Kidney capillary endothelial cell (primary cell): ENCODE results near the gene PROZ.

Experiments
- DNase-seq: peaks from one replicate; pipeline ENCODE4 v3.0.0-alpha.2; 2018; ENCODE audit warnings: low spot score

The PROZ gene

GRCh38 chr13:113120300-113121182, 37.9 kb upstream of the PROZ start:
- DNase-seq: no peak

DNA sequence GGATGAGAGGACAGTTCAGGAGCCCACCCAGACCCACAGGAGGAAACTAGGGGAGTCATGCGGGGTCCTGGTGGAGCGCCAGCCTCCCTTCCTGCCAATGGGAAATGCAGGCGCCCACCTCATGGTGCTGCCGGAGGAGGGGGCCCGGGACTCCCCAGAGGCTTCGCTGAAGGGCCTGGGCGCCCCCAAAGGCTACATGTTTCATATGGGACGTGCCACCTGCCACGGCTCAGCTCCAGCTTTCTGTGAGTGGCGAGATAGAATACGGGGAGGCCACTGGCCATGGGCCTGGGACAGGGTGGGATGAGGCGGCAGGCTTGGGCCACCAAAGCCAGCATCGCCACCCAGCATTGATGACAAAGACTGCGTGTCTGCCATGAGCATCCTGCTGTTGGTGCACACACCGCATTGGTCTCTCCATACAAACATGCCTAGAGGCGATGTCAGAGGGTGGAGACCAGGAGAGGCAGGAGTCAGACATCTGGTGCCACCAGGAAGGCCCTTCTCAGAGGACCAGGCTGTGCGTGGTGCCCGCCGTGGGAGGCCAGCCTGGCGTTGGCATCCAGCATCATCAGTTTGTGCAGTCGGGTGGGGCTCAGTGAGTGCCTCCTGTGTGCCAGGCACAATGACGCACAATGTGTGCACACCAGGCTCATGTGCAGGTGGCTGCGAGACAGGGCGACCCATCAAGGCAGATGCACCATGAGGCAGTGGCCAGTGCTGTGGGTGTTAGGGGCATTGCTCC, 37.1 kb upstream of the PROZ start:
- no peak for DNase-seq

GRCh38 chr13:113121928-113122471, 36.4 kb upstream of the PROZ start:
- no peak for DNase-seq

DNA sequence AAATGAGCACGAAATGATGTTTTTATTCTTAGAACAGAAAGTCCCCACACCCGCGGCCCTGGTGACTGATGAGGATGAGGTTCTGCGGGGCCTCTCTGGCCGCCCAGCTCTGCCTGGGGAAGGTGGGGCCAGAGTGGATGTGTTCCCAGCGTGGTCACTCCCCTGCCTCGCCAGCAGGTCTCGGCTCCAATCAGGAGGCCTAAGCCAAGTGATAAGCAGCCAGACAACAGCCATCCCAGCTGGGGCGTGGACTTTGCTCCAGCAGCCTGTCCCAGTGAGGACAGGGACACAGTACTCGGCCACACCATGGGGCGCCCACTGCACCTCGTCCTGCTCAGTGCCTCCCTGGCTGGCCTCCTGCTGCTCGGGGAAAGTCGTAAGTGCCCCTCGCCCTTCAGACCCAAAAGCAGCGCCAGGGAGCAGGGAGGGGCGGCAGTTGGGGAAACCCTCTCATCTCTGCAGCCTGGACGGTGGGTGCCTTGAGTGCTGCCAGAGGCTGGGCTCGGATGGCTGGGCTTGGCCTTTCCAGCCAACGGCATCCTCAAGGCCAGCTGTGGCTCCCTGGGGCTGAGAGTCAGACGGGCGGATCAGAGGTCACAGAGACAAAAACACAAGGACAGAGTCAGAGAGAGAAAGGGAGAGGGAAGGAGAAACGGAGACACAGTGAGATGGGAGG, 35.8 kb upstream of the PROZ start, which contains the start of gene F10:
Gene F10 (plus strand): TSS at position 250 of the 676 bp plus-strand sequence. CDS start 57 bp downstream, at position 307.
- no peak for DNase-seq

DNA sequence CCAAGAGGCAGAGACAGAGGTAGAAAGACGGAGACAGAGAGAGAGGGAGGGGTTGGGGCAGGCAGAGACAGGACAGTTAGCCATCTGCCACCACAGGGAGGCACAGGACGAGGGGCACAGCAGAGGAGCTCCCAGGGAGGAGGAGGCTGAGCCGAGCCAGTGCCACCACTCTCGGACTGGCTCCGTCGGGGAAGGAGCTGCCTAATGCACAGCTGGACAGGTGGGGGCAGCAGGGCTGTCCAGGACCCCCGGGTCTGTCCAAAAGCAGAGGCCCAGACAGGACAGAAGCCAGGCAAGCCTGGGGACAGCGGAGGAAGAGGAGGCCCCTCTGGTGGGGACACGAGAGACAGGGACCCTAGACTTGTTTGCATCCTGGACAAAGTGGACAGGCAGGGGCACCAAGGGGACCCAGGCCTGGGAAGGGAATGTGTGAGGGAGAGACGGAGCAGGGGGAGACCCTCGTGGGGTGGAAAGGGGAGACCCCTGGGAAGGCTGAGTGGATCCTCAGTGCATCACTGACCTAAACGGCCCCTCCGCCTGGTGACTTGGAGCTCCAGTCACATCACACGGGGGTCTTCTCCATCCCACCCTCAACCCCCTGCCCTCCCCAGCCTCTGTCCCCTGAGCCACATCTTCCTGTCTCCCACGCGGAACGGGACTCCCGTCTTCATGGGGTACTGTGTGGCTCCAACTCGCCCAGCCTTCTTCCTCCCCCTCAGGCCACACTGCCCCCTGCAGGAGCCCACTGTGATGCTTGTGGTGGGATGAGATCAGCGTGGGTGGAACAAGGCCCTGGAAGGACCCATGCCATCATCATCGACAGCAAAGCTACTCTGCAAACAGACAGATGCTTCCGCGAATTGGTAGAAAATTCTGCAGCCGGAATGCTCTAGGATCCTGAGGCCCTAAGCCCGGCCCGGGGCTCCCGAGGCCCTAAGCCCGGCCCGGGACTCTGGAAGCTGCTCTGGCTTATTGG, 34.9 kb upstream of the PROZ start:
- DNase-seq: no peak

DNA sequence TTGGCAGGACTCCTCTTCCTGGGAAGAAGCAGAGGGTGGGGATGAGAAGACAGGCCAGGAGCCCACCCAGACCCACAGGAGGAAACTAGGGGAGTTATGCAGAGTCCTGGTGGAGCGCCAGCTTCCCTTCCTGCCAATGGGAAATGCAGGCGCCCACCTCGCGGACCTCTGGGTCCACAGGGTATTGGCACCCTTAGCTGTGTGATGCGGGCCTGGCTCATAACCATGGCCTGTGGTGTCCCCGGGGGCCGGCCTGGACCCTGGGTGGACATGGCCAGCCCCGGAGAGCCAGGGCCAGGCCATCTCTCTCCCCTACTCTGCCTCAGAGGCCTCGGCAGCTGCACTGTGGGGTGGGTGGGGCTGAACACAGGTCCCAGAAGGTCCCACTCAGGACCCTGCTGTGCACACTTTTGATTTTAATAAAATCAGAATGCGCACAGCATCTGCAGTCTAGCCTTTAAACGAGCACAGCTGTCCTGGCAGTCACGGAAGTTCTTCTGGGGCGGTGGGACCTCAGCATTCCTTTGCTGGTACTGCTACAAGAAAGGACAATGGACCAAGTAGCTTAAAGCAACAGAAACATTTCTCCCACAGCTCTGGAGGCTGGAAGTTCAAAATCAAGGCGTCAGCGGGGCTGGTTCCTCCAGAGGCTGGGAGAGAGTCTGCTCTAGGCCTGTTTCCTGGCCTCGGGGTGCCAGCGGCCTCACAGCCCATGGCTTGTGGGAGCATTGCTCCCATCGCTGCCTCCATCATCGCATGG, 34.1 kb upstream of the PROZ start:
- no peak for DNase-seq

DNA sequence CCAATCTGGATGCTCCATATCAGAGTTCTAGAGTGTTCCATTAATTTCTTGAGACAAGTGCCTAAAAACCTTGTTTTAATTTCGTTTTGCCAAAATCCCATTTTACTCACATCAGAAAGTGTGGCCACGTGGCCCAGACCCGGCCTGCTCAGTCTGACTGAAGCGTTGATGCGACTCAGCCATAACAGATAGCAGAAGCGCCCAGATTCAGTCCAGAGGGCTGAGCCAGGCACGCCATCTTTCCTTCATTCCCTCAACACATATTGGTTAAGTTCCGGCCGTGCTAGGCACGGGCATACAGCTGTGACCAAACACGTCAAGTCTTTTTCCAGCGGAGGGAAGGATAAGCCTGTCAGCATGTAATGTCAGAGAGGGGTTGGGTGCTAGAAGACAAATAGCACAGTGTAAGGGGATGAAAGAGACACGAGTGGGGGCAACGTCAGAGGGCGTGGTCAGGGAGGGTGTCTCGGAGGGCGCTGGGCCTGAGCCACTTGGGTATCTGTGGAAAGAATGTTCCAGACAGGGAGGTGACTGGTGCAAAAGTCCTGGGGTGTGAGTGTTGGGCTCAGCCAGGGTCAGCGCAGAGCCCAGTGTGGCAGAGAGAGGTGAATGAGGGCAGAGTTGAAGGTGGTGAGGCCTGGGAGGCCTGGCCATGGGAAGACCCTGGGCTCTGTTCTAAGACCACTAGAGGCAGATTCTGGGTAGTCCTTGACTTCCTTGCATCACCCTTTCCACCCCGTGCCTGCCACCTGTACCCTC, 32.8 kb upstream of the PROZ start:
- DNase-seq: no peak

DNA sequence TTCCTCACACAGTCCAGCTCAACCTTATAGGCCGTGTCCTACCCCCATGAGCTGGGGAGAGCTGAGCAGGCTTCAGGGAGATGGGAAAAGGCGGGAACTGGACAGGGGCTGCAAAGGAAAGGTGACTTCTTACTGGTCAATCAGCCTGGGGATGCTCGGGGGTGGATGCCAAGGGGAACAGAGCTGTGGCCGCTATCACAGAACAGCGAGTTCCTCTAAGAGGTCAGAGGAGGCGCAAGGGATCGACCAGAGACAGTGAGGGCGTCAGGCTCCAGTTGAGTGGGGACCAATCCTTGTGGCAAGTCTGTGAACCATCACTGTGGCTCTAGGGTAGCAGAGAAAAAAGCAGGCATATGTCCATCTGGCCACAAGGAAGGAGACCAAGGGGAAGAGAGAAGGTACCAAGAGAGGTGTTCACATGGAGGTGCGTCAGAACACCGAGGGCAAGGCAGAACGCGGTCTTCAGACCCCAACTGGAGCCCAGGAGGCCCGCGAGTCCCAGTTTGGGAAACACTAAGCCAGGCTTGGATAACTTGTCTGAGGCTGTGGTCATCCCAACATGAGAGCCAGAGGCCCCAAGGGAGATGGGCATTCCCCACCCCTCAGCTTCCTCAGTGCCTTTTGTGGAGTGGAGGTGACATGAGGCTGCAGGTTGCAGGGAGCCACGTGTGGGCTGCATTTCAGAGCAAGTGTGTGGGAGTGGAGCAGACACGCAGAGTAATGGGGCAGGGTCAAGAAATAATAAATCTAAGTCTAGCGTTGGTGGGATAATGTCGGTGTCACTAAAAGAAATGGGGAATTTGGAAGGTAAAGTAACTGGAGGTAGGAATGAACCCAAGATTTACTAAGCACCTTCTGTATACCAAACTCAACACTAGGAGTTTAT, 31.9 kb upstream of the PROZ start:
- no peak for DNase-seq

- no peak for DNase-seq
Measured at GRCh38 chr13:113129480-113129879, 29.0 kb upstream of the PROZ start.

GRCh38 chr13:113129921-113130750, 28.3 kb upstream of the PROZ start:
- DNase-seq: no peak

DNA sequence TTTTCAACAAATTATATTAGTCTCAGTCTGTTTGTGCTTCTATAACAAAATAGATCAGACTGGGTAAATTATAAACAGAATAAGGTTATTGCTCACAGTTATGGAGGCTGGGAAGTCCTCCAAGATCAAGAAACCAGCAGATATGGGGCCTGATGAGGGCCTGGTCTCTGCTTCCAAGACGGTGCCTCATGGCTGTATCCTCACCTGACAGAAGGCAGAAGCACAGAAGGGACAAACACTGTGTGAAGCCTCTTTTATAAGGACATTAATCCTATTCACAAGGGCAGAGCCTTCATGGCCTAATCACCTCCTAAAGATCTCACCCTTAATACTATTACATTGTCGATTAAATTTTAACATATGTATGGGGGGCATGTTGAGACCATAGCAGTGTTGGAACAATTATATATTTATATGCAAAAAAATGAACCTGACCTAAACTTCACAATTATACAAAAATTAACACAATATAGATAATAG, 23.1 kb upstream of the PROZ start:
- DNase-seq: no peak

DNA sequence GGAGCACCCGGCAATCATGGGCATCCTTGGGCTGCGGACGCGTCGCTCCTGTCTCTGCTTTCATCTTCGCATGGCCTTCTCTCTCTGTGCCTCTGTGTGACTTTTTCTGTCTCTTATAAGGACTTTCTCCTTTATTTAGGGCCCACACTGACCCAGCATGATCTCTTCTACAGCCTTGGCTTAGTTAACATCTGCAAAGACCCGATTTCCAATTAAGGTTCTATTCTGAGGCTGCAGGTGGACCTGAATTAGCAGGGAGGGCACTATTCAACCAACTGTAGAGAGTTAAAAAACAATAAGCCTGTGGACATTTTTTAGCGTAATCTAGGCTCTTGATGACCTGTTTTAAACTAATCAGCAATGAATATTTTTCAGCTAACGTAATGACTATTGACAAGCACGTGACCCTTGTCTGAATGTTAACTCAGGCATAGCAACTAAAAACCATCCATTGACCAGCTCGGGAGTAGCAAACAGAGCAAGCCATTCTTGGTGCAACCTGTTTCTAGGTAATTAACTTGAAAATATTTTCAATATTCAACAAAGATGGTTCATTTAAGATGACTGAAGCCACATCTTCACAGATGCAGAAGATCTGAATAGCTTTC, 20.7 kb upstream of the PROZ start:
- DNase-seq: no peak

DNA sequence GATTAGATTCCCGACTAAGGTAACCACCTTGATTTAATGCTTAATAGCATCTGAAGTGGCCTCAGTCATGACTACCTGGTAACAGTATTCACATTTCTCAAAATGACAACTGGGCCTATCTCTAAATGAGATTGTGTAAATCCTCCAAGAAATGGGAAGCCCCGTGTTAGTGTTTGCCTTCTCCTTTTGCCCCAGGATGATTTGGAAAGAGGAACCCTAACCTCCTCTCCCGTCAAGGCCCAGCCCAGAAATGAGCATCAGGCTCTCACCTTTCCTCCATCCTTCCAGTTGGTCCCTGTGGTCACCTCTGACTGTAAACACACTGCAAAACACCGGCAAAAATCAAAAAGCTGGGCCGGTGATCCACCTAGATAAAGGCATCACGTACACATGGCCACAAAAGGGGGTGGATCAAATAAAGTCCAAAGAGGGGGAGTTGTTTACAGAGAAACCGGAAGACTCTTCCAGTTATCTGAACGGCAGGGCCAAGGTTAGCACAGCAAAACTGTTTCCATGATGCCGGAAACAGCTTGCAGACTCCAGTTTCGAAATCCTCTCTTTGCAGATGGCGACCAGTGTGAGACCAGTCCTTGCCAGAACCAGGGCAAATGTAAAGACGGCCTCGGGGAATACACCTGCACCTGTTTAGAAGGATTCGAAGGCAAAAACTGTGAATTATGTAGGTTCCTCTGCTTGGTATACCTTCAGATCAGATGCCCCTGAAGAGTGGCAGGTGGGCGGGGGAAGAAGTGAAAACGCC, 19.5 kb upstream of the PROZ start:
- no peak for DNase-seq

DNA sequence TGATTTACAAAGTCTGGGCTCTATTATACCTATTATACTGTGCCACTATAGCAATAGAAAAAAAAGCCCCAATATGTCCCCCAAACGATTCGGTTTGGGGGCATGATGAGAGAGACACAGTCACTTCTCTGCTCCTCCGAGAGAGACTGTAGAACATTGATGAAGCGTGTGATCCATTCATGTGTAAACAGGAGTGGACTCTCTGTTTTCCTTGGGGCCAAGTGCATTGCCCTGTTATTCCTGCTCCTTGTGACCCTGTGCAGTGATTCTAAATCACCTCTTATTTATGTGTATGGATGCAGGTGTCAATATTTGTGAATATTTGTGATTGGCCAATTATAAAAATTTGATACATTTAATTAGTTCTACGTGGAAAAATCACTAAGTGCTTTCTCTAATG, 18.9 kb upstream of the PROZ start:
- no peak for DNase-seq

GRCh38 chr13:113140677-113141600, 17.5 kb upstream of the PROZ start:
- DNase-seq: no peak
